LNCaP clone FGC (cell line): ENCODE results near the gene IMPACT.

Source experiments
- DNase-seq: peaks from one replicate; pipeline ENCODE4 v3.0.0-alpha.2; 2011; ENCODE audit warnings: low read depth
- H3K4me3 ChIP-seq: 2 replicates; pipeline ENCODE4 v1.5.1; 2011; ENCODE audit warnings: mild to moderate bottlenecking, low read depth, low read length, control low read depth
- CTCF ChIP-seq: IDR thresholded peaks from 2 replicates; pipeline ENCODE4 v1.5.1; 2012; ENCODE audit warnings: mild to moderate bottlenecking; ENCODE audit not compliant: control insufficient read depth, insufficient read depth; ENCODE audit errors: extremely low read depth

IMPACT gene

GRCh38 chr18:24499814-24500213 lies 73.3 kb downstream of the IMPACT start:
- no peak for TF ChIP-seq CTCF
- DNase-seq: no peak
- H3K4me3 ChIP-seq: no peak overlapping the region

GRCh38 chr18:24500217-24500616 lies 73.7 kb downstream of the IMPACT start:
- TF ChIP-seq CTCF: no peak
- DNase-seq: no peak
- H3K4me3 ChIP-seq: no peak overlapping the region

- DNase-seq: no peak
- no peak overlapping the region for H3K4me3 ChIP-seq
- TF ChIP-seq CTCF: no peak
Observed at GRCh38 chr18:24500766-24501165, 74.3 kb downstream of the IMPACT start.

GRCh38 chr18:24502667-24503523 lies 76.4 kb downstream of the IMPACT start:
- no peak overlapping the region for H3K4me3 ChIP-seq
- DNase-seq: peak; percentile 56
- no peak for TF ChIP-seq CTCF
